ENCODE data around the gene PLEKHM1. TPM values are rescaled to one million over a fixed set of nuclear protein-coding genes. Genes with fewer than 3 reads are reported as not detected.
A peak's percentile ranks its signal among the peaks of the same experiment; 100 is the strongest.

PLEKHM1 gene
- total and polyA plus RNA-seq, 12 donors: 10.1 to 152 (median 51.6) TPM

DNA sequence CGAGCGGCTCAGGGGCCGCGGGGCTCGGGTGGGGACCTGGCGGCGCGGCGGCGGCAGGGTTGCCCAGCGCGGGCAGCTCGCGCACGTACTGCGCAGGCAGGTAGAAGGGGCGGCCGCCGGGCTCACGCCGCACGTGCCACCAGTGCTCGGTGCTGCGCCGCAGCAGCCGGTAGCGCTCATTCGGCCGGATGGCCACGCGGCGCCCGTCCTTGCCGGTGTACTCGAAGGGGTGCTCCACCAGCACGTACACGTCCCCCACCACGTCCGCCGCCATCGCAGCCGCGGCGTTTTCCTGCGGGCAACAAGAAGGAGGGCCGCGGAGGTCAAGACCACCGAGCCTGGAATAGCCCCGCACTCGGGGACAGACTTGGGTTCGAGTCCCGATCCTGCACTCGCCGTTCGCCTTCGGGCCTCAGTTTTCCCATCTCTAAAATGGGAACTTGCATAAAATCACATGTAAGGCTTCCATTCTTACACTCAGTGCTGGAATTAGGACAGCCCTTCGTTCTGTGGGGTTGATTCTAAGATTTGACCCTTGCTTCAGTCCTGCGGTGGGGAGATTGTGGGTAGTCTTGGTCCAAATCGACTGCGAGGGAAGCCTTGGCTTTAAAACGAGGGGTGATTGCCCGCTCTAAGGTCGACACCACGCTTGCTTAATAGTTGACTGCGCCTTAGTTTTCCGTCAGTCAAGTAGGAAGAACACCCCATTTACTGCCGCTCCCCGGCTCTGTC lies 60.3 kb downstream of the PLEKHM1 start:
- no peak for TF ChIP-seq POLR2A (IDR thresholded peaks at IDR 0.05)
- TF ChIP-seq CTCF (IDR thresholded peaks at IDR 0.05): no peak
- H3K4me1 ChIP-seq (replicated peaks in 1 of 2): peaks cover 31 to 33% of the 10 kb centered on the region in 2 donors
- intact Hi-C loops (cut with DNase I): loop anchor here in 1 of 2 donors (5.0 kb wide), 1 partner anchor 157 kb away; no protein-coding TSS in a partner anchor
- H3K4me3 ChIP-seq: peak overlapping the region in 1 of 4 donors; percentile 58
- no peak for DNase-seq
- whole genome bisulfite sequencing, 4 donors: 27 to 41% (median 37%) methylated on average over 38 to 68 of the region's 68 CpGs
- H3K36me3 ChIP-seq (replicated peaks in 1 of 2): no peaks in the 10 kb centered on the region
- H3K9me3 ChIP-seq (replicated peaks in 1 of 3): no peaks in the 10 kb centered on the region
- peaks cover 17% of the 10 kb centered on the region for H3K27me3 ChIP-seq
- no peak overlapping the region for H3K27ac ChIP-seq

DNA sequence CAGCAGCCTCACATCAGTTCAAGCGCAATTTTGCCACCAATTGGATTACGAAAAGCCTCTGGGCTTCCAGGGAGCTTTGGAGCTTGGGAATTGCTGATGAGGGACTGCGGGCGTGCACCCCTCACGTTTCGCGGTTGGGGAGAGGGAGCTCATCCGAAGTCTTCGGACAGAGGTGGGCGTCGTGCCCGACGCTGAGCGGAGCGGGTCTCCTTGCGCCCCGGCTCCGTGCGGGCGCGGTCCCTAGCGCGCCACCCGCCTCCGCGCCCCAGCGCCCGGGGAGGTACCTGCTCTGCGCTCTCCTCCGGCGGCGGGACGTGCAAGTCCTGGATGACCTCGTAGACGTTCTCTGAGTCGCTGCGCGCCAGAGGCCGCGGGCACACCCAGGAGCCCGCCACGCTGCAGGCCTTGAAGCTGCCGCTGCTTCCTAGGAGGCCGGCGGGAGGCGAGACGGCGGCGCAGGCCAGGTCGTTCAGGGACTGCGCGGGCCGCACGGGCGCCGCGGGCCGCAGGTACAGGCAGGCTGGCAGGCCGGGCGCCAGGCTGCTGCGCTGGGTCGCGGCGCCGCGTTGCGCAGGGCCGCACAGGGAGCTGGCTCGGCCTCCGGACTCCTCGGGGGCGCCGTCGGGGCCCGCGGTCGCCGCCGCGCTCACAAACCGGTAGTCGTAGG lies 61.0 kb downstream of the PLEKHM1 start:
- 26 to 46% (median 42%) methylated on average over 41 to 82 of the region's 82 CpGs for WGBS, 4 donors
- TF ChIP-seq CTCF (IDR thresholded peaks at IDR 0.05) (no peak), POLR2A (IDR thresholded peaks at IDR 0.05) (no peak)
- Histone ChIP-seq H3K36me3 (replicated peaks in 1 of 2) (no peaks in the 10 kb centered on the region), H3K4me3 (no peak overlapping the region), H3K27me3 (peaks cover 17% of the 10 kb centered on the region), H3K9me3 (replicated peaks in 1 of 3) (no peaks in the 10 kb centered on the region), H3K4me1 (replicated peaks in 1 of 2) (peaks cover 31 to 33% of the 10 kb centered on the region in 2 donors), H3K27ac (peak overlapping the region in 2 of 5 donors; percentile 15 to 69)
- no peak for DNase-seq
- intact Hi-C loops (cut with DNase I): loop anchor here in 1 of 2 donors (5.0 kb wide), 1 partner anchor 158 kb away; no protein-coding TSS in a partner anchor

DNA sequence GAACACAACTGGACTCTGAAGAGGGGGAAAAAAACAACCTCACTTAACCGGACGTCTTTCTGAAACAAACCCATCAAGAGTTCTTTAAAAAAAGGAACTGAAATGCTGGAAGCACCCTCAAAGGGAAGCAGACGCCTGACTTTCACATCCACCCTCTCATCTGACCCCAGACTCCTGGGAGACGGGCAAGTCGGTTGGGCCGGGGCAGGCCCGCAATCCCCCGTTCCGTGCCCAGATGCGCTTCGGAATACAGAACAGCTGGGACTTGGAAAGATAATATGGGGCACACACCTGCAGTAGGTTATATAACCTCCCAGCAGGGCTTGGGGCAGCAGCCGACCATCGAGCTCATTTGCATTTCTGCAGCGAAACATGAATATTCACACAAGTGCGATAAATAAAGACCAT lies 61.6 kb downstream of the PLEKHM1 start:
- Histone ChIP-seq H3K27me3 (peaks cover 17% of the 10 kb centered on the region), H3K36me3 (replicated peaks in 1 of 2) (no peaks in the 10 kb centered on the region), H3K9me3 (replicated peaks in 1 of 3) (no peaks in the 10 kb centered on the region), H3K4me1 (replicated peaks in 1 of 2) (peaks cover 31 to 33% of the 10 kb centered on the region in 2 donors), H3K4me3 (no peak overlapping the region), H3K27ac (peak overlapping the region in 2 of 5 donors; percentile 15 to 69)
- 33 to 39% (median 38%) methylated on average over 12 to 15 of the region's 15 CpGs for WGBS, 4 donors
- intact Hi-C loops (cut with DNase I): no loop called here
- TF ChIP-seq POLR2A (IDR thresholded peaks at IDR 0.05) (no peak), CTCF (IDR thresholded peaks at IDR 0.05) (no peak)
- DNase-seq: peak in 1 of 7 donors; percentile 25

GRCh38 chr17:45428050-45428617 lies 62.4 kb downstream of the PLEKHM1 start:
- H3K27me3 ChIP-seq: peaks cover 17% of the 10 kb centered on the region
- H3K36me3 ChIP-seq (replicated peaks in 1 of 2): no peaks in the 10 kb centered on the region
- H3K4me3 ChIP-seq: no peak overlapping the region
- intact Hi-C loops (cut with DNase I): no loop called here
- peak; percentile 49 to 83 (median 70) for DNase-seq
- WGBS, 4 donors: 2 to 17% (median 6%) methylated on average over 9 to 26 of the region's 26 CpGs
- H3K9me3 ChIP-seq (replicated peaks in 1 of 3): no peaks in the 10 kb centered on the region
- TF ChIP-seq POLR2A (IDR thresholded peaks at IDR 0.05): no peak
- peak; percentile 87 to 99 (median 95) for TF ChIP-seq CTCF (IDR thresholded peaks at IDR 0.05)
- H3K4me1 ChIP-seq (replicated peaks in 1 of 2): peaks cover 31 to 33% of the 10 kb centered on the region in 2 donors
- H3K27ac ChIP-seq: peak overlapping the region in 2 of 5 donors; percentile 15 to 69
